WERI-Rb-1 (cell line): ENCODE measurements around the gene VEGFA.

ENCODE experiments used
- DNase-seq: peaks from one replicate; pipeline ENCODE4 v3.0.0-alpha.2; 2020
- H3K27ac ChIP-seq: fragments of 250-450 bp; sonication (Bioruptor Pico); 2 replicates; pipeline ENCODE4 v1.5.1; 2020; ENCODE audit warnings: mild to moderate bottlenecking, moderate library complexity
- H3K27me3 ChIP-seq: fragments of 250-450 bp; sonication (Bioruptor Pico); 2 replicates; pipeline ENCODE4 v1.5.1; 2021; ENCODE audit warnings: mild to moderate bottlenecking, low read depth, moderate library complexity; ENCODE audit not compliant: insufficient read depth, severe bottlenecking
- H3K36me3 ChIP-seq: fragments of 250-450 bp; sonication (Bioruptor Pico); 2 replicates; pipeline ENCODE4 v1.5.1; 2020; ENCODE audit warnings: mild to moderate bottlenecking, moderate library complexity
- H3K4me3 ChIP-seq: 2 replicates; pipeline ENCODE4 v1.5.1; 2011; ENCODE audit warnings: low read depth, mild to moderate bottlenecking, control low read depth, low read length
- H3K9me3 ChIP-seq: fragments of 250-450 bp; sonication (Bioruptor Pico); 2 replicates; pipeline ENCODE4 v1.5.1; 2021; ENCODE audit warnings: mild to moderate bottlenecking, moderate library complexity; ENCODE audit not compliant: severe bottlenecking
- TF ChIP-seq, protein P1 (sequence below): IDR thresholded peaks from 2 replicates; pipeline ENCODE4 v1.5.1; 2011; ENCODE audit warnings: low read depth, mild to moderate bottlenecking, control low read depth, inconsistent platforms, low read length

The VEGFA gene

GRCh38 chr6:43797919-43798318, 27.9 kb downstream of the VEGFA start:
- Histone ChIP-seq H3K27ac (no peak overlapping the region), H3K9me3 (no peaks in the 10 kb centered on the region), H3K4me3 (no peak overlapping the region), H3K36me3 (no peaks in the 10 kb centered on the region), H3K27me3 (no peaks in the 10 kb centered on the region)
- no peak for DNase-seq
- TF ChIP-seq, protein P1, sequence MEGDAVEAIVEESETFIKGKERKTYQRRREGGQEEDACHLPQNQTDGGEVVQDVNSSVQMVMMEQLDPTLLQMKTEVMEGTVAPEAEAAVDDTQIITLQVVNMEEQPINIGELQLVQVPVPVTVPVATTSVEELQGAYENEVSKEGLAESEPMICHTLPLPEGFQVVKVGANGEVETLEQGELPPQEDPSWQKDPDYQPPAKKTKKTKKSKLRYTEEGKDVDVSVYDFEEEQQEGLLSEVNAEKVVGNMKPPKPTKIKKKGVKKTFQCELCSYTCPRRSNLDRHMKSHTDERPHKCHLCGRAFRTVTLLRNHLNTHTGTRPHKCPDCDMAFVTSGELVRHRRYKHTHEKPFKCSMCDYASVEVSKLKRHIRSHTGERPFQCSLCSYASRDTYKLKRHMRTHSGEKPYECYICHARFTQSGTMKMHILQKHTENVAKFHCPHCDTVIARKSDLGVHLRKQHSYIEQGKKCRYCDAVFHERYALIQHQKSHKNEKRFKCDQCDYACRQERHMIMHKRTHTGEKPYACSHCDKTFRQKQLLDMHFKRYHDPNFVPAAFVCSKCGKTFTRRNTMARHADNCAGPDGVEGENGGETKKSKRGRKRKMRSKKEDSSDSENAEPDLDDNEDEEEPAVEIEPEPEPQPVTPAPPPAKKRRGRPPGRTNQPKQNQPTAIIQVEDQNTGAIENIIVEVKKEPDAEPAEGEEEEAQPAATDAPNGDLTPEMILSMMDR, result no peak

- DNase-seq, result peak; percentile 67
- H3K27me3 ChIP-seq, result no peaks in the 10 kb centered on the region
These were observed 28.9 kb downstream of the VEGFA start for GRCh38 chr6:43798688-43799444.

DNA sequence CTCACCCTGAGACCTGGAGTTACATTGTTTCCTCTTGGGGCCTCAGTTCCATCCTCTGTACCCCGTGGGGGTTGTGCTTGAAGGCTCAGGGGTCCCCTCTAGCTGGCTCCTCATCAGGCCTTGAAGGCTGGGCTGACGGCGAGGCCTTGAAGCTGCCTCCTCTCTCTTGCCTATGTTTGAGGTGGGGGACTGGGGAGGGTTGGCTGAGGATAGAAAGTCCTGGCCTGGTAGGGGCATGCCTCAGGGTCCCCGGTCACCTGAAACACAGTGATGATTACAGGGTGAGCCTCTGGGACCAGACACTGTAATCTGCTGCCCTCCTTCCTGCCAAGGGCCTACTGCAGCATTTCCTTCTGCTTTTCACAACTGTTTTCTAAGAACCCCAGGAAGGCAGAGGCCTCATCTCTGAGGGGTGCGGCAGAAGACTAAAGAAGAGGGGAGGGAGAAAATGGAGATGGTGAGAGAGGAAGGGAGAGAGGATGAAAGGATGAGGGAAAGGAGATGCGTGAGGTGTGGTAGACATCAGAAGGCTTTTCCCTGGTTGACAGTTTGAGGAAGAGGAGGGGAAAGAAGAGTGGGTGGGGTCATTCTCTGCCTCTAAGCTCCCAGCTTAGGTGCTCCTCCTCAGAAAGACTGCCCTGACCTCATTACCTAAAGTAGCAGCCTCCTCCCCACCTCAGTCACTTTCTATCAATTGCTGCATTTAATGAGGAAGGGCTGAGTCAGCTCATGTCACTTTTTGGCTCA, 29.7 kb downstream of the VEGFA start:
- TF ChIP-seq, protein P1, result no peak
- no peak for DNase-seq
- H3K4me3 ChIP-seq, result no peak overlapping the region
- H3K27me3 ChIP-seq, result no peaks in the 10 kb centered on the region
- no peaks in the 10 kb centered on the region for H3K9me3 ChIP-seq
- no peak overlapping the region for H3K27ac ChIP-seq
- H3K36me3 ChIP-seq, result no peaks in the 10 kb centered on the region

More at GRCh38 chr6:43798688-43799444, 28.9 kb downstream of the VEGFA start:
- H3K9me3 ChIP-seq, result no peaks in the 10 kb centered on the region
- H3K36me3 ChIP-seq, result no peaks in the 10 kb centered on the region
- TF ChIP-seq, protein P1, result no peak
- H3K27ac ChIP-seq, result no peak overlapping the region; the same call in 1 of the 2 replicates
- H3K4me3 ChIP-seq, result no peak overlapping the region

DNA sequence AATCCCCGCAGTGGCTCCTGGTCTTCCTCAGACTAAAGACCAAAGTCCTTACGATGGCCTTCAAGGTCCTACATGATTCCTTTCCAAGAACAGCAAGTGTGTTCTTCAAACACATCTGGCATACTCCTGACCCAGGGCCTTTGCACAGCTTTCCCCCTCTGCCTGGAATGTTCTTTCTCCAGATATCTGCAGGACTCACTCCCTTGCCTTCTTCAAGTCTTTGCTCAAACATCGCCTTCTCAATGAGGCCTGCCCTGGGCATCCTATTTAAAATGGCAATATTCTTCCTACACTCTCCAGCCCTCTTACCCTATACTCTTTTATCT, 30.2 kb downstream of the VEGFA start:
- H3K36me3 ChIP-seq, result no peaks in the 10 kb centered on the region

DNA sequence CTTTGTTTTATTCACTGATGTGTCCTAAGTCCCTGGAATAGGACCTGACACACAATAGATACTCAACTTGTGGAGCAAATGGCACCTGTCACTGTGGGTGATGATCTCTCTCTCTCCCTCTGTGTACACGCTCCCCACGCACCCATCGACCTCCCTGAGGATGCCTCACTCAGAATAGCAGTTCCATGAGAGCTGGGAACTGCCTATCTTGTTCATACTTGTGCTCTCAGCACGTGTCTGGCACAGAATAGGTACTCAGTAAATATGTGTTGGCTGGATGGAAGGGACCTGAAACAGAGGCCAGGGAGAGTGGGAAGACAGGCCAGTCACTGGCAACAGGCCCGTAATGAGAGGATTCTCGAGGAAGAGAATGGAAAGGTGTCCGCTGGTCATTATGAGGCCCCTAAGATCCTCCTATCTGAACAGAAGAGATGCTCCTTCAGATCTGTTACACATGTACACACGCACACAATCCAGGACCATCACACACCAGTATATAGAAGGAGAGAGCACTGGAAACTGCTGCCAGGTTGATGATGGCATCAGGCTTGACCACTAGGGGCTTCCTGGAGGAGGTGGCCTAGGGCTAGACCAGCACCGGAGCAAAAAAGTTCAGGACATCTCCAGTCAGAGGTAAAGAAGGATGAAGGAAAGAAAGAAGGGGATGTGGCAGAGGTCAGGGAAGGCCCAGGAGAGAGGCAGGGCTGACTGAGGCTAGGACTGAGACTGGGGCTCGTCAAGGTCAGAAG, 30.9 kb downstream of the VEGFA start:
- no peak overlapping the region for H3K27ac ChIP-seq
- TF ChIP-seq, protein P1, result peak; percentile 40
- H3K4me3 ChIP-seq, result no peak overlapping the region
- DNase-seq, result no peak
- H3K27me3 ChIP-seq, result no peaks in the 10 kb centered on the region
- H3K36me3 ChIP-seq, result no peaks in the 10 kb centered on the region
- no peaks in the 10 kb centered on the region for H3K9me3 ChIP-seq

More for the DNA sequence above, 30.2 kb downstream of the VEGFA start:
- Histone ChIP-seq H3K9me3 (no peaks in the 10 kb centered on the region), H3K4me3 (no peak overlapping the region), H3K27ac (no peak overlapping the region), H3K27me3 (no peaks in the 10 kb centered on the region)
- TF ChIP-seq, protein P1, result no peak
- DNase-seq, result no peak
